HFFc6 (cell line): Measurements from ENCODE around the gene RUNX1. TPM values are rescaled to one million over a fixed set of nuclear protein-coding genes. Genes with fewer than 3 reads are reported as not detected.

Source experiments
- DNase-seq: peaks from one replicate; pipeline ENCODE4 v3.0.0-alpha.2; 2018
- H3K27ac Mint-ChIP-seq: 2 replicates; pipeline ENCODE4 v1.8.0; 2020; ENCODE audit warnings: mild to moderate bottlenecking, mixed read lengths
- H3K27me3 Mint-ChIP-seq: 2 replicates; pipeline ENCODE4 v1.8.0; 2021; ENCODE audit warnings: mild to moderate bottlenecking, moderate library complexity, mixed read lengths; ENCODE audit not compliant: insufficient read depth
- H3K36me3 Mint-ChIP-seq: 2 replicates; pipeline ENCODE4 v1.8.0; 2021; ENCODE audit warnings: low read depth, mixed read lengths
- H3K4me1 Mint-ChIP-seq: 2 replicates; pipeline ENCODE4 v1.8.0; 2020; ENCODE audit warnings: low read depth, mixed read lengths
- H3K4me3 Mint-ChIP-seq: 2 replicates; pipeline ENCODE4 v1.8.0; 2020; ENCODE audit warnings: mild to moderate bottlenecking, moderate library complexity, mixed read lengths
- H3K9me3 Mint-ChIP-seq: 2 replicates; pipeline ENCODE4 v1.8.0; 2020; ENCODE audit warnings: mild to moderate bottlenecking, mixed read lengths
- CTCF ChIP-seq: fragments of 200-600 bp; sonication (generic); IDR thresholded peaks from 2 replicates; pipeline ENCODE4 v1.5.0; 2021; ENCODE audit warnings: antibody characterized with exemption, mild to moderate bottlenecking
- total RNA-seq, 6 experiments: library from RNA; stranded (reverse); fragmentation: NEBNext Ultra II Directional; extraction: Animal tissue kit (Norgen Biotek cat#: 25700); gene quantifications; 2 replicates in 1 of 6; 3 replicates in 5 of 6; pipeline ENCODE4 v1.2.3, GENCODE V29; 2021

RUNX1 gene
- total RNA-seq, 6 experiments from 2014 or later: 57.4 to 78.9 (median 61.3) TPM

- DNase-seq: no peak
- Mint-ChIP-seq H3K4me1 (peaks cover 66% of the 10 kb centered on the region), H3K36me3 (peaks cover 14% of the 10 kb centered on the region), H3K27ac (no peak overlapping the region; the same call in 1 of the 2 replicates), H3K9me3 (no peaks in the 10 kb centered on the region), H3K27me3 (no peaks in the 10 kb centered on the region), H3K4me3 (no peak overlapping the region)
- TF ChIP-seq CTCF: no peak
These were observed 139.4 kb downstream of the RUNX1 start for GRCh38 chr21:34909492-34910292.

- TF ChIP-seq CTCF: no peak
- no peak overlapping the region for H3K27ac Mint-ChIP-seq
- no peaks in the 10 kb centered on the region for H3K27me3 Mint-ChIP-seq
- H3K4me1 Mint-ChIP-seq: peaks cover 55% of the 10 kb centered on the region
- H3K9me3 Mint-ChIP-seq: no peaks in the 10 kb centered on the region
- no peak overlapping the region; the same call in 1 of the 2 replicates for H3K4me3 Mint-ChIP-seq
- H3K36me3 Mint-ChIP-seq: peaks cover 14% of the 10 kb centered on the region
- no peak for DNase-seq
These were observed 140.6 kb downstream of the RUNX1 start for GRCh38 chr21:34908419-34909055.

GRCh38 chr21:34907461-34908418, 141.4 kb downstream of the RUNX1 start:
- H3K9me3 Mint-ChIP-seq: no peaks in the 10 kb centered on the region
- no peak overlapping the region for H3K27ac Mint-ChIP-seq
- no peak overlapping the region; the same call in 1 of the 2 replicates for H3K4me3 Mint-ChIP-seq
- no peaks in the 10 kb centered on the region for H3K27me3 Mint-ChIP-seq
- H3K4me1 Mint-ChIP-seq: peaks cover 47% of the 10 kb centered on the region
- no peak for TF ChIP-seq CTCF
- peaks cover 14% of the 10 kb centered on the region for H3K36me3 Mint-ChIP-seq
- no peak for DNase-seq

- Mint-ChIP-seq H3K9me3 (no peaks in the 10 kb centered on the region), H3K4me3 (no peak overlapping the region), H3K36me3 (peaks cover 5% of the 10 kb centered on the region; the same call in 1 of the 2 replicates), H3K27me3 (no peaks in the 10 kb centered on the region), H3K4me1 (peaks cover 33% of the 10 kb centered on the region), H3K27ac (no peak overlapping the region)
- TF ChIP-seq CTCF: no peak
- DNase-seq: no peak
These were observed 142.7 kb downstream of the RUNX1 start for GRCh38 chr21:34906401-34906800.

- no peak for DNase-seq
- no peaks in the 10 kb centered on the region for H3K9me3 Mint-ChIP-seq
- TF ChIP-seq CTCF: no peak
- H3K4me1 Mint-ChIP-seq: peaks cover 34% of the 10 kb centered on the region
- H3K27ac Mint-ChIP-seq: no peak overlapping the region
- peaks cover 5% of the 10 kb centered on the region; the same call in 1 of the 2 replicates for H3K36me3 Mint-ChIP-seq
- H3K27me3 Mint-ChIP-seq: no peaks in the 10 kb centered on the region
- no peak overlapping the region for H3K4me3 Mint-ChIP-seq
These were observed 143.9 kb downstream of the RUNX1 start for GRCh38 chr21:34905218-34905537.
